Calu3 (cell line): ENCODE data around the gene ZBTB25. TPM values are rescaled to one million over a fixed set of nuclear protein-coding genes. Genes with fewer than 3 reads are reported as not detected.

Experiments
- BruUV-seq: library from RNA; stranded (reverse); fragments of 400-500 nt; replicated peaks from 2 replicates; lab custom pipeline; 2021; lab: Mats Ljungman, UMichigan
- CTCF ChIA-PET: fragments of 300-600 bp; sonication (Branson Sonifier 250); formaldehyde crosslinking; loops from one replicate; lab custom pipeline; 2022; ENCODE audit warnings: antibody characterized with exemption; lab: Charles Lee
- DNase-seq: peaks from one replicate; pipeline ENCODE4 v3.0.0; 2022
- H3K27ac Mint-ChIP-seq: one replicate; pipeline ENCODE4 v1.8.0; 2022; ENCODE audit warnings: mixed read lengths; ENCODE audit not compliant: unreplicated experiment
- H3K27me3 Mint-ChIP-seq: one replicate; pipeline ENCODE4 v1.8.0; 2022; ENCODE audit warnings: mixed read lengths; ENCODE audit not compliant: unreplicated experiment
- H3K36me3 Mint-ChIP-seq: one replicate; pipeline ENCODE4 v1.8.0; 2022; ENCODE audit warnings: mild to moderate bottlenecking, moderate library complexity, mixed read lengths; ENCODE audit not compliant: insufficient read depth, unreplicated experiment
- H3K4me1 Mint-ChIP-seq: one replicate; pipeline ENCODE4 v1.8.0; 2022; ENCODE audit warnings: mild to moderate bottlenecking, low read depth, mixed read lengths; ENCODE audit not compliant: unreplicated experiment
- H3K4me3 Mint-ChIP-seq: one replicate; pipeline ENCODE4 v1.8.0; 2022; ENCODE audit warnings: mild to moderate bottlenecking, low read depth, moderate library complexity, mixed read lengths; ENCODE audit not compliant: unreplicated experiment
- H3K9me3 Mint-ChIP-seq: one replicate; pipeline ENCODE4 v1.8.0; 2022; ENCODE audit warnings: low read depth, mixed read lengths; ENCODE audit not compliant: unreplicated experiment
- CTCF ChIP-seq: fragments of 200-600 bp; IDR thresholded peaks from one replicate; pipeline ENCODE4 v1.8.0; 2022; ENCODE audit warnings: antibody characterized with exemption; ENCODE audit not compliant: unreplicated experiment
- intact Hi-C: fragments of 100-400 bp; cut with micrococcal nuclease; formaldehyde crosslinking; loops from one replicate; pipeline ENCODE4 v1.10.0; 2022; ENCODE audit not compliant: unreplicated experiment
- total RNA-seq: library from RNA; stranded (reverse); gene quantifications from 2 replicates; pipeline ENCODE4 v1.2.3, GENCODE V29; 2022

The ZBTB25 gene
- total RNA-seq, 1 experiment from 2014 or later, result 11.3 TPM

GRCh38 chr14:64461221-64461620 lies 42.4 kb downstream of the ZBTB25 start:
- Mint-ChIP-seq H3K4me3 (no peak overlapping the region), H3K4me1 (no peaks in the 10 kb centered on the region), H3K36me3 (peaks cover 31% of the 10 kb centered on the region), H3K27me3 (no peaks in the 10 kb centered on the region), H3K27ac (no peak overlapping the region), H3K9me3 (no peaks in the 10 kb centered on the region)
- CTCF ChIA-PET, result interaction anchor here (0.6 to 0.7 kb wide), 2 partner anchors 65 to 1376 kb away, joined by 3 to 4 read pairs; no protein-coding TSS in a partner anchor
- intact Hi-C loops, result no loop called here
- no peak for DNase-seq
- no TSS peak for BruUV-seq
- no peak for TF ChIP-seq CTCF

- H3K27ac Mint-ChIP-seq, result no peak overlapping the region
- H3K36me3 Mint-ChIP-seq, result peaks cover 15% of the 10 kb centered on the region
- CTCF ChIA-PET, result no interaction called here
- H3K4me3 Mint-ChIP-seq, result no peak overlapping the region
- no peaks in the 10 kb centered on the region for H3K27me3 Mint-ChIP-seq
- H3K9me3 Mint-ChIP-seq, result no peaks in the 10 kb centered on the region
- H3K4me1 Mint-ChIP-seq, result no peaks in the 10 kb centered on the region
- no TSS peak for BruUV-seq
- no peak for TF ChIP-seq CTCF
- no peak for DNase-seq
- intact Hi-C loops, result no loop called here
Observed at GRCh38 chr14:64459405-64460136, 44.1 kb downstream of the ZBTB25 start.

- Mint-ChIP-seq H3K36me3 (peaks cover 21% of the 10 kb centered on the region), H3K27ac (no peak overlapping the region), H3K27me3 (no peaks in the 10 kb centered on the region), H3K4me3 (no peak overlapping the region), H3K4me1 (no peaks in the 10 kb centered on the region), H3K9me3 (no peaks in the 10 kb centered on the region)
- CTCF ChIA-PET, result no interaction called here
- intact Hi-C loops, result no loop called here
- TF ChIP-seq CTCF, result no peak
- BruUV-seq, result no TSS peak
- no peak for DNase-seq
Observed at GRCh38 chr14:64454671-64455070, 49.0 kb downstream of the ZBTB25 start.

- Mint-ChIP-seq H3K36me3 (peaks cover 36% of the 10 kb centered on the region), H3K9me3 (no peaks in the 10 kb centered on the region), H3K27ac (no peak overlapping the region), H3K4me3 (no peak overlapping the region), H3K27me3 (no peaks in the 10 kb centered on the region), H3K4me1 (peaks cover 1% of the 10 kb centered on the region)
- DNase-seq, result no peak
- intact Hi-C loops, result no loop called here
- BruUV-seq, result no TSS peak
- CTCF ChIA-PET, result no interaction called here
- TF ChIP-seq CTCF, result no peak
Observed at GRCh38 chr14:64450255-64450654, 53.4 kb downstream of the ZBTB25 start.
